HG02970 (cell line): Measurements from ENCODE around the gene KRTAP4-8.
"Not testable (repeated sequence)": the region's sequence is repeated elsewhere in the genome, so short reads cannot be mapped to it uniquely, and the experiment has no call there.

Source experiments
- ATAC-seq: cut with Tn5 transposase; IDR thresholded peaks from one replicate; pipeline ENCODE4 v1.9.1; 2021; ENCODE audit warnings: mild to moderate bottlenecking, moderate library complexity, moderate number of reproducible peaks; ENCODE audit not compliant: unreplicated experiment, low FRiP score

The KRTAP4-8 gene

GRCh38 chr17:41067281-41067680 lies 30.7 kb downstream of the KRTAP4-8 start:
- ATAC-seq, result no peak

GRCh38 chr17:41065829-41066624 lies 31.9 kb downstream of the KRTAP4-8 start, which contains the start of gene KRTAP2-4:
KRTAP2-4 (minus strand) TSS chr17:41065879; CDS start chr17:41065845, 34 bp downstream.
- ATAC-seq, result no peak

- ATAC-seq, result not testable (repeated sequence)
Observed at GRCh38 chr17:41065016-41065689, 32.8 kb downstream of the KRTAP4-8 start.

GRCh38 chr17:41064301-41064700 lies 33.6 kb downstream of the KRTAP4-8 start:
- ATAC-seq, result no peak

GRCh38 chr17:41063449-41063848 lies 34.5 kb downstream of the KRTAP4-8 start:
- no peak for ATAC-seq

- ATAC-seq, result no peak
Observed at GRCh38 chr17:41061964-41062363, 36.0 kb downstream of the KRTAP4-8 start.

GRCh38 chr17:41060052-41060604 lies 37.8 kb downstream of the KRTAP4-8 start, which contains the start of gene KRTAP2-3:
KRTAP2-3 (minus strand) TSS chr17:41060114; CDS start chr17:41060050, 64 bp downstream.
- no peak for ATAC-seq

GRCh38 chr17:41059276-41060051 lies 38.5 kb downstream of the KRTAP4-8 start:
- ATAC-seq, result not testable (repeated sequence)

GRCh38 chr17:41058741-41059140 lies 39.2 kb downstream of the KRTAP4-8 start:
- no peak for ATAC-seq

- ATAC-seq, result no peak
Observed at GRCh38 chr17:41057547-41057946, 40.4 kb downstream of the KRTAP4-8 start.

- not testable (repeated sequence) for ATAC-seq
Observed at GRCh38 chr17:41055130-41055529, 42.8 kb downstream of the KRTAP4-8 start, which contains the start of gene KRTAP2-2. KRTAP2-2 (minus strand) TSS chr17:41055230; CDS start chr17:41055211, 19 bp downstream.

- ATAC-seq, result not testable (repeated sequence)
Observed at GRCh38 chr17:41054556-41054955, 43.4 kb downstream of the KRTAP4-8 start.

GRCh38 chr17:41054025-41054424 lies 43.9 kb downstream of the KRTAP4-8 start:
- no peak for ATAC-seq

- ATAC-seq, result no peak
Observed at GRCh38 chr17:41052566-41052965, 45.4 kb downstream of the KRTAP4-8 start.

GRCh38 chr17:41049110-41049509 lies 48.8 kb downstream of the KRTAP4-8 start:
- no peak for ATAC-seq

GRCh38 chr17:41048441-41048840 lies 49.5 kb downstream of the KRTAP4-8 start:
- ATAC-seq, result no peak
